HG03097 (cell line): ENCODE results near the gene ZFHX2.
"Not testable (repeated sequence)": the region's sequence is repeated elsewhere in the genome, so short reads cannot be mapped to it uniquely, and the experiment has no call there.

Source experiments
- ATAC-seq: cut with Tn5 transposase; IDR thresholded peaks from one replicate; pipeline ENCODE4 v1.9.1; 2021; ENCODE audit not compliant: unreplicated experiment, low FRiP score

The ZFHX2 gene

DNA sequence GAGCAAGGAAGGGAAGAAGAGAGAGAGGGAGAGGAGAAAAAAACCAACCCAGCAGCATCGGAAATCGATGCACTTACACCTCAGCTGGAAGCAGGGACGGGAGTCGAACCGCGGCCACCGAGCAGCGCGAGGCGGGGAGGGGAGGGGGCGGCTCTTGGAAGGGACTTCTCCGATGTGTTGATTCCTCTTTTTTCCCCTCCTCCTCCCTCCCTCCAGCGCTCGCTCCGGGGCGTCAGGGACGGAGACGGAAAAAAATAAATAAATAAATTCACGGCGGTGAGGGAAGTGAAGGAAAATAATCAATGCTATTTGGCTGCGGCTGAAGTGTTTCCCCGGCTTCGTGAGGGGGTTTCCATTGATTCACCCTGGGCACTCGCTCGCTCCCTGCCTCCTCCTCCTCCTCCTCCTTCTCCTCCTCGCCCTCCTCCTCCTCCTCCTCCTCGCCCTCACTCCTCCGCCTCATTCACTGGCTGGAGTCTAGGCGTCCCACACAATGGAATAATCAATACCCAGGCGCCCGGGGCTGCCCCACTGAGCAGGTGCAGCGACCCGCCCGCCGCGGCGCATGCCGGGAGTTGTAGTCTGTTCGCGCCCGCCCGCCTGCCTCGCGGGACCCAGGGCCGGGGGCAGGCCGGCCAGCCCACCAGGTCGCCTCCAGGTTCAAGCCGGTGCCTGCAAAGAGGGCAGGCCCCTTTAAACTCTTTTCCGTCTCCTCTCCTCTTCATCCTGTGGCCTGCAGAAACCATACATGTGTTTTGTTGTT lies at the start of gene ZFHX2:
TSS of gene ZFHX2 (minus strand) at position 500 of the 763 bp plus-strand sequence. CDS start 16,440 bp downstream, outside the sequence.
- ATAC-seq = no peak

DNA sequence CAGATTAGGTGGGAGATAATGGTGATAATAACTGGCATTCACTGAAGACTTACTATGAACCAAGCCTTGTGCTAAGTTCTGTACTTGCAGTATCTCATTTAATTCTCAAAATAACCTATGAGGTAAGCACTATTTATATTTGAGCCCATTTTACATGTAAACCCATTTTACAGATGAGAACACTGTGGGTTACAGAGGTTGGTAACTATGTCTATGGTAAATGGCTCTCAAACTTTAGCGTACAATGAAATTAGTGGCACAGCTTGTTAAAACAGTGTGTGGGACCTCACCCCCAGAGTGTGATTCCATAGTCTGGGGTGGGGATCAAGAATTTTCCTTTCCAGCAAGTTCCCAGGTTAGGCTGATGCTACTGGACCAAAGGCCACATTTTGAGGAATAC lies 49.2 kb upstream of the ZFHX2 start:
- no peak for ATAC-seq

DNA sequence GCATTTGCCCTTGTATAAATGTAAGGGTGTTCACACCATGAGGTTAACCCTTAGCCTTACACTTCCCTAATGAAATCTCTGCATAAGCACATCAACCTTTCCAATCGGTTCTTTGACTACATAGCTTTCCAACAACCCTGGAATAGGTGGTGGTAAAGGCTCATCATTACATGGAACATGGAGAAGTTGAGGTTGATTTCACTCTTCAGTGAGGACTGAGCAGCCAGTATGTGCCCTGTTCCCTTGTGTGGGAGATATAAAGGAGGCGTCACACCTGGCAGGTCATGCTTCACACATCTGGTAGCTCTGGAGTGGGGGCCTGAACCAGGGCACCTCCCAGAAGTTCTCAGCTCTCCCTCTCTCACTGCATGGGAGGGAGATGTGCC lies 48.8 kb upstream of the ZFHX2 start:
- no peak for ATAC-seq

DNA sequence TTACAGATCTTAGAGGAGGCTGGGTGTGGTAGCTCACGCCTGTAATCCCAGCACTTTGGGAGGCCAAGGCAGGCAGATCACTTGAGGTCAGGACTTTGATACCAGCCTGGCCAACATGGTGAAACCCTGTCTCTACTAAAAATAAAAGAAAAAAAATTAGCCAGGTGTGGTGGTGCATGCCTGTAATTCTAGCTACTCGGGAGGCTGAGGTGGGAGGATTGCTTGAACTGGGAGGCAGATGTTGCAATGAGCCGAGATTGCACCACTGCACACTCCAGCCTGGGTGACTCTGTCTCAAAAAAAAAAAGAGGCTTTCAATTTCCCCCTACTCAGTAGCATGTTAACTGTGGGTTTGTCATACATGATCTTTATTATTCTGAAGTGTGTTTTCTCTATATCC lies 42.6 kb upstream of the ZFHX2 start:
- not testable (repeated sequence) for ATAC-seq

DNA sequence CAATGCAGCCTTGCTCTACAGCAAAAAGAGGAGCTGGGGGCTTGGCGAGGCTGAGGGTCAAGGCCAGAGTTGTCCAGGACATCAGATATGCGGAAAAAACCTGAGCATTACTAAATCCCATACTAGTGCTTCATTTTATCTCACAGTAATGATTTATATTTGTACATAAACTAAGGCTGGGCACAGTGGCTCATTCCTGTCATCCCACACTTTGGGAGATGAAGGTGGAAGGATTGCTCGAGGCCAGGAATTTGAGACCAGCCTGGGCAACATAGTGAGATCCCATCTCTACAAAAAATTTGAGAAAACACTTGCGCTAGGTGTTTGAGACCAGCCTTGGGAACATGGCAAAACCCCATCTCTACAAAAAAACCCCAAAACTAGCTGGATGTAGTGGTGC lies 38.6 kb upstream of the ZFHX2 start:
- no peak for ATAC-seq

DNA sequence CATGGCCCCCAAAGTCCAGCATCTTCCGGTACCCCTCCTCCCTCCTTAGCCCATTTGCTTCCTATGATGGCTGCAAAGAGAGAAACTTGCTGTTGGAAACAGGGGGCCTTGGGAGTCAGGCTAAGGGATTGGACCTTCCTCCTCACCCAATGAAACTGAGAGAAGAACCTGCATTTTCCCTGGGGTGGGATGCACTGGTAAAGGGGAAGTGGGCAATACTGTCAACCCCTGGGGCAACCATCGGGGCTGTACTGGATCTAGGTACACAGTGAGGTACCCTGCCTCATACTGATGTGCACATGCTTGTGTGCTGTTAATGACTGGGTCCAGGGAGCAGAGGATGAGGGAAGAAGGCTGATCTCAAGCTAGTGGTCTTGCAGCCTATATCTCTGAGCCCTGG lies 38.0 kb upstream of the ZFHX2 start:
- ATAC-seq = no peak

DNA sequence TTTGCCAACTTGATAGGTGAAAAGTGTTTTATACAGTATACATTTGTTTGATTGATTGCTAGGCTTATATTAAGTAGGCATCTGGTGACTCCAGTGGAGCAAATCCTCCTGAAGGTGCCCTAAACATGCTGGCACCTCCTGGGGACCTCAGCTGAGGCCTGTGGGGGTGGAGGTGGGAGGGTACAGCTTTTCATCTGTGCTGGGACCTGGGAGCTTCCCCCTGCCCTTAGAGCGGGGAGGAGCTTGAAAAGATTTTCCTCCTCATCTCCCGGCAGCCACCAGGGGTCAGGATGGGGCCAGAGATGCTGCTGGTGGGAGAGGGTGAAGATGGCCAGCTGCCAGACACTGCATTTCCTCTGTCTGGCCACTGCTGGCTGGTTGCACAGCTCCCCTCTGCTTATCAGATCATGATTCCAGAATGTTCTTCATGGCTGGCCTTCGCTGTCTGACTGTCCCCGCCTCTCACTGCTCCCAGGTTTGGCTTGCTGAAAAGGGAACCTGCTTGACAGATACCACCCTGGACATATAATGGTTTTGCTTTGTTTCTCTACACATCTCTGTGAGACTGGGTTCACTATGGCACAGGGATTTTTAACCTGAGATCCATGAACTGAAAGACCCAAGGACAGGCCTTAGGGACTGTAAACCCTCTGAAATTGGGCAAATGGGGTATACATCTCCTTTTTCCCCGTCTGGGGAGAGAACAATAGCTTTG lies 37.5 kb upstream of the ZFHX2 start:
- ATAC-seq = peak; percentile 97

DNA sequence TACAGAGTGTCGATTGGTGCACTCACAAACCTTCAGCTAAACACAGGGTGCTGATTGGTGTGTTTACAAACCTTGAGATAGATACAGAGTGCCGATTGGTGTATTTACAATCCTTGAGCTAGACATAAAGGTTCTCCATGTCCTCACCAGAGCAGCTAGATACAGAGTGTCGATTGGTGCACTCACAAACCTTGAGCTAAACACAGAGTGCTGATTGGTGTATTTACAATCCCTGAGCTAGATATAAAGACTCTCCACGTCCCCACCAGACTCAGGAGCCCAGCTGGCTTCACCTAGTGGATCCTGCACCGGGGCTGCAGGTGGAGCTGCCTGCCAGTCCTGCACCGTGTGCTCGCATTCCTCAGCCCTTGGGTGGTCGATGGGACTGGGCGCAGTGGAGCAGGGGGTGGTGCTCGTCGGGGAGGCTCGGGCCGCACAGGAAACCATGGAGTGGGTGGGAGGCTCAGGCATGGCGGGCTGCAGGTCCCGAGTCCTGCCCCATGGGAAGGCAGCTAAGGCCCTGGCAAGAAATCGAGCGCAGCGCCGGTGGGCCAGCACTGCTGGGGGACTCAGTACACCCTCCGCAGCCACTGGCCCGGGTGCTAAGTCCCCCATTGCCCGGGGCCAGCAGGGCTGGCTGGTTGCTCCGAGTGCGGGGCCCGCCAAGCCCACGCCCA lies 33.1 kb upstream of the ZFHX2 start:
- not testable (repeated sequence) for ATAC-seq

DNA sequence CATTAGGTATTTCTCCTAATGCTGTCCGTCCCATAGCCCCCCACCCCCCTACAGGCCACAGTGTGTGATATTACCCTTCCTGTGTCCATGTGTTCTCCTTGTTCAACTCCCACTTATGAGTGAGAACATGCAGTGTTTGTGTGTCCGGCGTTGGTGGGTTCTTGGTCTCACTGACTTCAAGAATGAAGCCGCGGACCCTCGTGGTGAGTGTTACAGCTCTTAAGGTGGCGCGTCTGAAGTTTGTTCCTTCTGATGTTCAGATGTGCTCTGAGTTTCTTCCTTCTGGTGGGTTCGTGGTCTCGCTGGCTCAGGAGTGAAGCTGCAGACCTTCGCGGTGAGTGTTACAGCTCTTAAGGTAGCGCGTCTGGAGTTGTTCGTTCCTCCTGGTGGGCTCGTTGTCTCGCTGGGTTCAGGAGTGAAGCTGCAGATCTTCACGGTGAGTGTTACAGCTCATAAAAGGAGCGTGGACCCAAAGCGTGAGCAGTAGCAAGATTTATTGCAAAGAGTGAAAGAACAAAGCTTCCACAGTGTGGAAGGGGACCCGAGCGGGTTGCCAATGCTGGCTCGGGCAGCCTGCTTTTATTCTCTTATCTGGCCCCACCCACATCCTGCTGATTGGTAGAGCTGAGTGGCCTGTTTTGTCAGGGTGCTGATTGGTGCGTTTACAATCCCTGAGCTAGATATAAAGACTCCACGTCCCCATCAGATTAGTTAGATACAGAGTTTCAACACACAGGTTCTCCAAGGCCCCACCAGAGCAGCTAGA lies 32.4 kb upstream of the ZFHX2 start:
- not testable (repeated sequence) for ATAC-seq

DNA sequence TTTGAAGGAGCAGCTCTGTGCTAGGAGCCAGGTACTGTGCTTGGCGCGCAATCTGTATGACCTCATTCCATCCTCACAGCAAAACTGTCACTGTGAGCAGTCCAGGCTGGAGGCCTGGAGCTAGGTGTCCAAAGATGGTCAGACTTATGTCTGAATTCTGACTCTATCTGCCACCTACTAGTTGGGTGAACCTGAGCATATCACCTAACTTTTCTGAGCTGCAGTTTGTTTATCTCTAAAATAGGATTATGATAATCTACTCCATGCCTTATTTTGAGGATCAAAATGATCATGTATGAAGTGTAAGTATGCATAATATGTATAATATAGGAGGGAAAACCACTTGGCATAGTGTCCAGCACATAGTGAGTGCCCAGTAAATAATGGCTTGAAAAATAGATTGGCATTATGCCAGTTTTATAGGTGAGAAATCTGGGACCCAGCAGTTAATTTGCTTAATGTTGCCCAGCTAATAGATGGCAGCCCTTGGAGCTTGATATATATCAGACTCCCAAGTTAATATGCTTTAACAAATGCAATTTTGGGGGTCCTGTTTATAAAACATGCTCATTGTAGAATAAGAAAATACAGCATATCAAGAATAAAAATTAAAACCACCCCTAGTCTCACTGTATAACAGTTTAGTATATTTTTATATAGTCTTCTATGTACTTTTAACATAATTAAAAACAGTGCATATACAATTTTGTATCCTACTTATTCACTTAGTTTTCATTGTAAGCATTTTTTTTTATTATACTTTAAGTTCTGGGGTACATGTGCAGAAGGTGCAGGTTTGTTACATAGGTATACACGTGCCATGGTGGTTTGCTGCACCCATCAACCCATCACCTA lies 31.6 kb upstream of the ZFHX2 start:
- no peak for ATAC-seq

DNA sequence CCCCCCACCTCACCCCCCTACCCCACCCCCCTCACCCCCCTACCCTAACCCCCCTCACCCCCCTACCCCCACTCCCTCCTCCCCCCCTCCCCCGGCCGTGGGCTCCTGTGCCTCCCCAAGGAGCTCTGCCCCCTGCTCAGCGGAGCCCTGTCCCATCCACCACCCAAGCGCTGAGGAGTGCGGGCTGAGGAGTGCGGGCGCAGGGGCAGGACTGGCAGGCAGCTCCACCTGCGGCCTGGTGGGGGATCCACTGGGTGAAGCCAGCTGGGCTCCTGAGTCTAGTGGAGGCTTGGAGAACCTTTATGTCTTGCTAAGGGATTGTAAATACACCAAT lies 29.4 kb upstream of the ZFHX2 start:
- ATAC-seq = no peak

DNA sequence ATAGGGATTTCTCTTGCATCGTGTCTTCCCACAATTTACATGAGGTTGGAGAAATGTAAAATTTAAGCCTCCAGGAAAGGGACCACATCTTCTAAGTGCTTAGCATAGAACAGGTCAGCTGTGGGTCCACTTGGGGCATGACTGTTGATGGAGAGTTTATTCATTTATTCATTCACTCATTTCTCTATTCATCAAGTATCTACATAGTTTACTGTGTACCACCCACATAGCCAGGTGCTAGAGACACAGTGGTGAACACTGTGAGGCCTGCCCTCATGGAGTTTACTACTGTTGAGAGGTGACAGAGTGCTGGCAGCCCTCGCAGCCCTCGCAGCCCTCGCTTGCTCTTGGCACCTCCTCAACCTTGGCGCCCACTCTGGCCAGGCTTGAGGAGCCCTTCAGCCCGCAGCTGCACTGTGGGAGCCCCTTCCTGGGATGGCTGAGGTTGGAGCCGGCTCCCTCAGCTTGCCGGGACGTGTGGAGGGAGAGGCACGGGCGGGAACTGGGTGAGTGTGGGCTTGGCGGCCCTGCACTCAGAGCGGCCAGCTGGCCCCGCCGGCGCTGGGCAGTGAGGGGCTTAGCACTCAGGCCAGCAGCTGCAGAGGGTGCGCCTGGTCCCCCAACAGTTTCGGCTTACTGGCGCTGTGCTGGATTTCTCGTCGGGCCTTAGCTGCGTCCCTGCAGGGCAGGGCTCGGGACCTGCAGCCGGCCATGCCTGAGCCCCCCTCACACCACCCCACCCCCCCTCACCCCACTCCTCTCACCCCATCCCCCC lies 28.8 kb upstream of the ZFHX2 start:
- no peak for ATAC-seq

DNA sequence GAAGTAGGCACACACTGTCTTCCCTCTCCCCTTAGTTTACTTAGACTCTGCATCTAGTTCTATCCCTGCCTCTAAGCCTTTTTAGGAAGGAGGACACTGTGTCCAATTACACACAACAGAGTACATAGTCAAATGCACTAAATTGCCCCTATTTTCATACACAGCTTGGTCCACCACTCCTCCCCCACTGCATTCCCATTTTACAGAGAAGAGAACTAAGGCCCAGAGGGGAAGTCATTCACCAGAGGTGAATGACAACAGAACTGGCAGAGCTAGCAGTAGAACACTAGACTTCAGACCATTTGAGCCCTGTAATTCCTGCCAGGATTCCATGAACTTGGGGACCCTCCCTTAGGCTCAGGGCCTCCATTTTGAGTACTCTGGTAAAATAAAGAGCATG lies 28.2 kb upstream of the ZFHX2 start:
- no peak for ATAC-seq

DNA sequence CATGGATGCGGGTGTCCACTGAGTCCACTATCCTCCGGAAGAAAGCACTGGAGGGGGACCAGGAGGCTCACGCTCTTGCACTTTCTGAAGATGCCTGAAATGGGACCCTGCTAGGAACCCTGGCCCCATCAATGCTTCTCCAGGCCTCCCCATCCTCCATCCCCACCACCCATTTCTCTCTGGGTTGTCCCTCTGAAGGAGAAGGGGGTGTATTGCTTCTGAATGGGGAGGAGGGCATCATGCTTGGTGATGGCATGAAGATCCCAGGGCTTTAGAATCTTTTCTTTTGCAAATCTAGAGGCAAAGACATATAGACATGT lies 27.7 kb upstream of the ZFHX2 start:
- ATAC-seq = no peak

DNA sequence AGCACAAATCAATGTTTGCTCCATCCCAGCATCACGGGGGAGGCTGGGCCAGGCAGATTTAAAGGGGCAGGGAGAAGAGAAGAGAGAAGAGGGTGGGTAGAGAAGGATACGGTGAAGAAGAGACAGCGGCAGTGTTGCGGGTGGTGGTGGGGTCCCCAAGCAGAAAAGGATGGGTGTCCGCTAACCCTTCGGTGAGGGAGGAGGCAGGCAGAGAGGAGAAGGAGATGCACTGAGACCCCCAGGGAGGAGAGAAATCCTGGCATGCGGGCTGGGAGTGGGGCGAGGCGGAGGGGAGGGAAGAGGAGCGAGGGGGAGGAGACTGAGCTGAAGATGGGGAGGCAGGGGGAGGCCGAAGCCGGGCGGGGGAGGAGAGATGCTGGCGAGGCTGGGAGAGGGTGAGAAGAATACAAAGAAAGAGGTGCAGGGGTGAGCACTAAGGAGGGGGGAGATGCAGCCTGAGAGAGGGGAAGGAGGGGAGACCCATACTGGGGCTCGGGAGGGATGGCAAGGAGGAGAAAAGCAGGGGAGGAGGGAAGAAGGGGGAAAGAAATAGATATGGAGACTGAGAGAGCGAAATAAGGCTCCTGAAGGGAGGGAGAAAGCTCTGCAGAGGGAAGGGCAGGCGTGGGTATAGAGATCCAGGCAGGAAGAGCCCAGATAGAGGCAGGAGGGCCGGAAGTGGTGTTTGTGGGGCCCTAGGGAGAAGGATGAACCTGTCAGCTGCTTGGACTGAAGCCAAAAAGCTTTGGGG lies 27.2 kb upstream of the ZFHX2 start, which contains the start of gene JPH4:
TSS of gene JPH4 (minus strand) at position 231 of the 751 bp plus-strand sequence. CDS start 1,337 bp downstream, outside the sequence.
- no peak for ATAC-seq

DNA sequence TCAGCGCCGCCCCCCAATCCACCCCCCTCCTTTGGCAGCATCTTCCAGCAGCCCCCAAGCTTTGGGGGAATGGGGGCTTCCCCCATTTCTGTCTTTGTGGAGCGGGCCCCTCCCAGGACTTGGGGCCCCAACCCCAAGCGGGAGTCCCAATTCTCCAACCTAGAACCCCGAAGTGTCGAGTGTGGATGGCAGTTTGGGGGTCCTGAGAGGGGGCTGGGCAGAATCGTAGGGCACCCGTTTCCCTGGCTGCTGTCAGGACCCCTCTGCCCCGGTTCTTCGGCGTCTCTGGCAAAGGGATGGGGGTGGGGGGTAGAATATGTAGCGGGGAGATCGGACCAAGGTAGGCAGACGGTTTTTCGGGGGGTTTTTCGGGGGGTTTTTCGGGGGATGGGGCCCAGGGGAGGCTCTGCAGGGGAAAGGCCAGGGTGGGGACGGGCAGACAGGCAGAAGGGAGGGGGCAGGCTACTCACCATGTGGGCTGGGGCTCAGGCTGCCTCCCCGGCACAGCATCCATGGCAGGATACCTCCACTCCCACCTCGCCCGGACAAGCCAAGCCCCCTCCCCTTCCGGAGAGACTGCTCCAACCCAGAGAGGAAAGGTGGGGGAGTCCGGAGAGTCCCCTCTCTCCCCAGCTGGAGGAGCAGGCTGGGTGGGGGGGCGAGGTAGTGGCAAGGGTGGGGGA lies 26.3 kb upstream of the ZFHX2 start:
- no peak for ATAC-seq

DNA sequence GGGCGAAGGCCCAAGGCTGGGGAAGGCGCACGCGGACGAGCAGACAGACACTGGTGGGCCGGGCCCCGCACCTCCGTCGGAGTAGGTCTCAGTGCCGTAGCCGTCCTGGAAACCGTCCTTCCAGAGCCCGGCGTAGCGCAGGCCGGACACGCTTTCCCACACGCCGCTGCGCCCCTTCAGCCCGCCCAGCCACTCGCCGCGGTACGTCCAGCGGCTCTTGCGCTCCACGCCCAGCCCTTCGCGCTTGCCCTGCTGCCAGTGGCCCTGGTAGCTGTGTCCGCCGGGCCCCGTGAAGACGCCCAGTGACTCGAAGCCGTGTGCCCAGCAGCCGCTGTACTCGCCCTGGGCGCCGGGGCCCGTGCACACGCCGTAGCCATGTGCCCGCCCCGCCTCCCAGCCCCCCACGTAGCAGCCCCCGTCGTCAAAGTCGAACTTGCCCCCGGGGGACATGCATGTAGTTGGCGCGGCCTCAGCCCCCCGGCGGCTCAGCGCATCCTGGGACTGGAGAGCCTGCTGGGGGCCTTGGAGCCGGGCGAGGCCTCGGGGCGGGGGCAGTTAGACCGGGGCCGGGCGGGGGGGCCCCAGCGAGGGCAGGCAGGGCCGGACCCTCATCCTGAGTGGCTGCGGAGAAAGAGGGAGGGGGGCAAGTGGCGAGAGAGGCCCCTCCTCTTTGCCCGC lies 25.6 kb upstream of the ZFHX2 start:
- ATAC-seq = no peak
